ENCODE results near the gene EVI5. TPM values are rescaled to one million over a fixed set of nuclear protein-coding genes. Genes with fewer than 3 reads are reported as not detected.

Gene EVI5
- total and polyA plus RNA-seq, 10 of the 15 experiments (the other 5 are each of a cell fraction or from before 2014, with no cell fraction given) = 0.27 to 6.8 (median 1.7) TPM

DNA sequence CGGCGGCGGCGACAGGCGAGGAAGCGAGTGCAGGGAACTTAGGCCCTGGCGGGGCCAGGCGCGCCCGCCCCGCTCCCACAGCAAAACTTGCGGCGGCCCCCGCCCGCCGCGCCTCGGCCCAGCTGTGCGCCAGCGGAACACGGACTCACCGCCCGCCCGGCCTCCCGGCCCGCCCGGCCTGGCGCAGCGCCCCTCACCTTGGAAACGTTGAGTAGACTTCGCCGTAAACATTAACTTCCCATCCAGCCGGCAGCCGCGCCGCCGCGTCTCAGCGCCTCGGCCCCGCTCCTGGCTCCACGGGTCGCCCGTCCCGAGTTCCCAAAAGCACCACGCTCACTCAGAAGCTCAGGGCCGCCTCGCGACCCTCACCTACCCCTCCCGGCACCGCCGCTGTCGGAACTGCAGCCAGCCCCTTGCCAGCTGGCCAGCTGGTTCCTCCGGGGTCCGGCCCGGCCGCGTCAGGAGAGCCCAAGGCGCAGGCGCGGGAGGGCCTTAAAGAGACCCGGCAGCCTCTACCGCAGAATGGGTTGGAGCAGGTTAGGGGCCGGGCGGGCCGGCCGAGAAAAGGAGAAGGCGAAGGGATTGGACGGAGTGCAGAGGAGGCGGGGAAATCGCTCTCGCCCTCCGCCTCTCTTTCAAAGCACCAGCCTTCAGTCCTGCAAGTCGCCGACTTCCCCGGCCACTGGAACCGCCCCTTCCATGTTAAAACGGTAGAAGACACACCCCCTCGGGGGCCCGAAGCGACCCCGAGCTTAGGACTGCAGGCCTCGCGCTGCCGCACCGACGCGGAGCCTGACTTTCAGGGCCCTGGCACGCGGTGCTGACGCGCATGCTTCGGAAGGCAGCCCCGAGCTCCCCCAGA, at the start of gene EVI5 (continued):
- TF ChIP-seq, protein P1, sequence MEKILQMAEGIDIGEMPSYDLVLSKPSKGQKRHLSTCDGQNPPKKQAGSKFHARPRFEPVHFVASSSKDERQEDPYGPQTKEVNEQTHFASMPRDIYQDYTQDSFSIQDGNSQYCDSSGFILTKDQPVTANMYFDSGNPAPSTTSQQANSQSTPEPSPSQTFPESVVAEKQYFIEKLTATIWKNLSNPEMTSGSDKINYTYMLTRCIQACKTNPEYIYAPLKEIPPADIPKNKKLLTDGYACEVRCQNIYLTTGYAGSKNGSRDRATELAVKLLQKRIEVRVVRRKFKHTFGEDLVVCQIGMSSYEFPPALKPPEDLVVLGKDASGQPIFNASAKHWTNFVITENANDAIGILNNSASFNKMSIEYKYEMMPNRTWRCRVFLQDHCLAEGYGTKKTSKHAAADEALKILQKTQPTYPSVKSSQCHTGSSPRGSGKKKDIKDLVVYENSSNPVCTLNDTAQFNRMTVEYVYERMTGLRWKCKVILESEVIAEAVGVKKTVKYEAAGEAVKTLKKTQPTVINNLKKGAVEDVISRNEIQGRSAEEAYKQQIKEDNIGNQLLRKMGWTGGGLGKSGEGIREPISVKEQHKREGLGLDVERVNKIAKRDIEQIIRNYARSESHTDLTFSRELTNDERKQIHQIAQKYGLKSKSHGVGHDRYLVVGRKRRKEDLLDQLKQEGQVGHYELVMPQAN (conservative IDR thresholded peaks at IDR 0.05) = 0 out of 2 replicates have a peak, but pooled peaks have one; percentile 49
- no peak for TF ChIP-seq MEF2A (IDR thresholded peaks at IDR 0.05; ENCODE audit: insufficient read depth, low read depth, low read length)
- 0 out of 2 replicates have a peak, but pooled peaks have one; percentile 21 for TF ChIP-seq YY1 (IDR thresholded peaks at IDR 0.05; ENCODE audit: low read depth, low read length)
- TF ChIP-seq MTA3 (IDR thresholded peaks at IDR 0.05; ENCODE audit: borderline replicate concordance, low read length) = no peak
- TF ChIP-seq, protein P2, sequence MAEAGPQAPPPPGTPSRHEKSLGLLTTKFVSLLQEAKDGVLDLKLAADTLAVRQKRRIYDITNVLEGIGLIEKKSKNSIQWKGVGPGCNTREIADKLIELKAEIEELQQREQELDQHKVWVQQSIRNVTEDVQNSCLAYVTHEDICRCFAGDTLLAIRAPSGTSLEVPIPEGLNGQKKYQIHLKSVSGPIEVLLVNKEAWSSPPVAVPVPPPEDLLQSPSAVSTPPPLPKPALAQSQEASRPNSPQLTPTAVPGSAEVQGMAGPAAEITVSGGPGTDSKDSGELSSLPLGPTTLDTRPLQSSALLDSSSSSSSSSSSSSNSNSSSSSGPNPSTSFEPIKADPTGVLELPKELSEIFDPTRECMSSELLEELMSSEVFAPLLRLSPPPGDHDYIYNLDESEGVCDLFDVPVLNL (IDR thresholded peaks at IDR 0.05; ENCODE audit: low read depth, low read length) = no peak
- 0 out of 2 replicates have a peak, but pooled peaks have one; percentile 45 for TF ChIP-seq HDGF (IDR thresholded peaks at IDR 0.05)
- TF ChIP-seq PML (IDR thresholded peaks at IDR 0.05; ENCODE audit: low read length) = no peak
- TF ChIP-seq CHD1 (IDR thresholded peaks at IDR 0.05; ENCODE audit: low read depth, low read length) = no peak
- peak; percentile 26; the same call in 1 of the 2 replicates for TF ChIP-seq RUNX3 (IDR thresholded peaks at IDR 0.05; ENCODE audit: low read length)
- TF ChIP-seq NFXL1 (IDR thresholded peaks at IDR 0.05; ENCODE audit: borderline replicate concordance) = no peak
- TF ChIP-seq POLR2AphosphoS2 (IDR thresholded peaks at IDR 0.05; ENCODE audit: low read depth, low read length) = no peak
- no peak for TF ChIP-seq REST (IDR thresholded peaks at IDR 0.05; ENCODE audit: low read depth, low read length)
- TF ChIP-seq NRF1 (conservative IDR thresholded peaks at IDR 0.05; ENCODE audit: low read depth, low read length) = peak; percentile 56
- TF ChIP-seq, protein P3, sequence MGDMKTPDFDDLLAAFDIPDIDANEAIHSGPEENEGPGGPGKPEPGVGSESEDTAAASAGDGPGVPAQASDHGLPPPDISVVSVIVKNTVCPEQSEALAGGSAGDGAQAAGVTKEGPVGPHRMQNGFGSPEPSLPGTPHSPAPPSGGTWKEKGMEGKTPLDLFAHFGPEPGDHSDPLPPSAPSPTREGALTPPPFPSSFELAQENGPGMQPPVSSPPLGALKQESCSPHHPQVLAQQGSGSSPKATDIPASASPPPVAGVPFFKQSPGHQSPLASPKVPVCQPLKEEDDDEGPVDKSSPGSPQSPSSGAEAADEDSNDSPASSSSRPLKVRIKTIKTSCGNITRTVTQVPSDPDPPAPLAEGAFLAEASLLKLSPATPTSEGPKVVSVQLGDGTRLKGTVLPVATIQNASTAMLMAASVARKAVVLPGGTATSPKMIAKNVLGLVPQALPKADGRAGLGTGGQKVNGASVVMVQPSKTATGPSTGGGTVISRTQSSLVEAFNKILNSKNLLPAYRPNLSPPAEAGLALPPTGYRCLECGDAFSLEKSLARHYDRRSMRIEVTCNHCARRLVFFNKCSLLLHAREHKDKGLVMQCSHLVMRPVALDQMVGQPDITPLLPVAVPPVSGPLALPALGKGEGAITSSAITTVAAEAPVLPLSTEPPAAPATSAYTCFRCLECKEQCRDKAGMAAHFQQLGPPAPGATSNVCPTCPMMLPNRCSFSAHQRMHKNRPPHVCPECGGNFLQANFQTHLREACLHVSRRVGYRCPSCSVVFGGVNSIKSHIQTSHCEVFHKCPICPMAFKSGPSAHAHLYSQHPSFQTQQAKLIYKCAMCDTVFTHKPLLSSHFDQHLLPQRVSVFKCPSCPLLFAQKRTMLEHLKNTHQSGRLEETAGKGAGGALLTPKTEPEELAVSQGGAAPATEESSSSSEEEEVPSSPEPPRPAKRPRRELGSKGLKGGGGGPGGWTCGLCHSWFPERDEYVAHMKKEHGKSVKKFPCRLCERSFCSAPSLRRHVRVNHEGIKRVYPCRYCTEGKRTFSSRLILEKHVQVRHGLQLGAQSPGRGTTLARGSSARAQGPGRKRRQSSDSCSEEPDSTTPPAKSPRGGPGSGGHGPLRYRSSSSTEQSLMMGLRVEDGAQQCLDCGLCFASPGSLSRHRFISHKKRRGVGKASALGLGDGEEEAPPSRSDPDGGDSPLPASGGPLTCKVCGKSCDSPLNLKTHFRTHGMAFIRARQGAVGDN (IDR thresholded peaks at IDR 0.05) = peak; percentile 91
- no peak for TF ChIP-seq POU2F2 (IDR thresholded peaks at IDR 0.05; ENCODE audit: borderline replicate concordance, low read depth, low read length)
- peak; percentile 79 for TF ChIP-seq POLR2A (IDR thresholded peaks at IDR 0.05; ENCODE audit: low read depth, low read length)
- no peak for TF ChIP-seq YBX1 (IDR thresholded peaks at IDR 0.05)
